ENCODE results near the gene CENPV.
"Not testable (repeated sequence)": the region's sequence is repeated elsewhere in the genome, so short reads cannot be mapped to it uniquely, and the experiment has no call there.

Gene CENPV

DNA sequence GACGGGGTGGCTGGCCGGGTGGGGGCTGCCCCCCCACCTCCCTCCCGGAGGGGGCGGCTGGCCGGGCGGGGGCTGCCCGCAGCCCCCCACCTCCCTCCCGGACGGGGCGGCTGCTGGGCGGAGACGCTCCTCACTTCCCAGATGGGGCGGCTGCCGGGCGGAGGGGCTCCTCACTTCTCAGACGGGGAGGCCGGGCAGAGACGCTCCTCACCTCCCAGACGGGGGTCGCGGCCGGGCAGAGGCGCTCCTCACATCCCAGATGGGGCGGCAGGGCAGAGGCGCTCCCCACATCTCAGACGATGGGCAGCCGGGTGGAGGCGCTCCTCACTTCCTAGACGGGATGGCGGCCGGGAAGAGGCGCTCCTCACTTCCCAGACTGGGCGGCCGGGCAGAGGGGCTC, 41.2 kb downstream of the CENPV start:
- DNase-seq: not testable (repeated sequence)

DNA sequence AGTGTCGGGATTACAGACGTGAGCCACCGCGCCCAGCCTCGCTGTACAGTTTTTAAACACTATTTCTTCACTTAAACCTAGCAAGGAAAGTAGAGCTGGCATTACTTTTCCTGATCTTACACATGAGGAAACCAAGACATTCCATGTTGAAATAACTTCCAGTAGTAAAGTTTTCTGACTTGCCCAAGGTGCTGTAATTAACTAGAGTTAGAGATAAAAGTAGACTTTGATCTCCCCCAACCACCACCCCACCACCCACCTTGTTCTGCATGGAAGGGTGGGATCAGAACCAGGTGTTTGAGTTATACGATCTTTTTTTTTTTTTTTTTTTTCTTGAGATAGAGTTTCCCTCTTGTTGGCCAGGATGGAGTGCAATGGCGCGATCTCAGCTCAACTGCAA, 47.1 kb downstream of the CENPV start:
- no peak for DNase-seq

DNA sequence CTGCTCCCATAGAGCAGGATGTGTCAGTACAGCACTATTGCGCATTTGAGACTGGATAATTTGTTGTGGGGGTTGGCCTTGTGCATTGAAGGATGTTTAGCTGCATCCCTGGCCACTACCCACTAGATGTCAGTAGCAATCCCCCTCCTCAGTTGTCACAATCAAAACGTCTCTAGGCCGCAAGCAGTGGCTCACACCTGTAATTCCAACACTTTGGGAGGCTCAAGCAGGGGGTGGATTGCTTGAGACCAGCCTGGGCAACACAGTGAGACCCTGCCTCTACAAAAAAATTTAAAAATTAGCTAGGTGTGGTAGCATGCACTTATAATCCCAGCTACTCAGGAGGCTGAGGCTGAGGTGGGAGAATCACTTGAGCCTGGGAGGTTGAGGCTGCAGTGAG, 48.4 kb downstream of the CENPV start:
- no peak for DNase-seq

DNA sequence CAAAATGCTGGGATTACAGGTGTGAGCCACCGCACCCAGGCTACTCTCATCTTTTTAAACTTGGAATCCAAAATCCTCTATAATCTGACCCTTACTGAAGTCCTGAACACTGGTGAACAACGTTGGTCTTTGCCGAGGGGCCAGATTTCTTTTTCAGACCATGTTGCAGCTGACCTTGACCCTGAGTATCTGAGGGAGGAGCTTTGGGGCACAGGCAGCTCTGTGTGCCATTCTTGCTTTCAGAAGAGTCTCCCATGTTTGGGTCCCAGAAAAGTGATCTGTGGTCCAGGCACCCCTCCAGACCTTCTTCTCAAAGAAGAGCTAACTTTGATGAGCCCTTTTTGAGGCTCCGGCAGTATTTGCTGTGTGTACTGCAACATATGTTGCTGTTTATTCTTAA, 50.4 kb downstream of the CENPV start:
- no peak for DNase-seq

- DNase-seq: no peak
These were observed 51.1 kb downstream of the CENPV start for GRCh38 chr17:16301963-16302855.

- no peak for DNase-seq
These were observed 52.7 kb downstream of the CENPV start for GRCh38 chr17:16300554-16300953.

- DNase-seq: no peak
These were observed 55.1 kb downstream of the CENPV start for GRCh38 chr17:16298140-16298662.

GRCh38 chr17:16297367-16298139, 55.7 kb downstream of the CENPV start:
- DNase-seq: no peak

DNA sequence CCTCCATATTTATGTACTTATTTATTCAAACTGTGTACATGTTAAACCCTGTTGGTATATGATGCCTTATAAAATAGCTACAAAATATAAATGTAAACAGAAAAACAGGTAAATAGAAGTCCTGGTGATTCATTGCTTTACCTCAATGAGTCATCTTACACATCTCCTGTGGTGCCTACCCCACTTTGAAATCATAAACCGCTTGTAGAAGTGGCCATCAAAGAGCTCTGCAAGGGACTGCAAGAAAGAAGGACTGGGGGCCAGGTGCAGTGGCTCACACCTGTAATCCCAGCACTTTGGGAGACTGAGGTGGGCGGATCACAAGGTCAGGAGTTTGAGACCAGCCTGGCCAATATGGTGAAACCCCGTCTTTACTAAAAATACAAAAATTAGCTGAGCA, 57.2 kb downstream of the CENPV start:
- DNase-seq: not testable (repeated sequence)

DNA sequence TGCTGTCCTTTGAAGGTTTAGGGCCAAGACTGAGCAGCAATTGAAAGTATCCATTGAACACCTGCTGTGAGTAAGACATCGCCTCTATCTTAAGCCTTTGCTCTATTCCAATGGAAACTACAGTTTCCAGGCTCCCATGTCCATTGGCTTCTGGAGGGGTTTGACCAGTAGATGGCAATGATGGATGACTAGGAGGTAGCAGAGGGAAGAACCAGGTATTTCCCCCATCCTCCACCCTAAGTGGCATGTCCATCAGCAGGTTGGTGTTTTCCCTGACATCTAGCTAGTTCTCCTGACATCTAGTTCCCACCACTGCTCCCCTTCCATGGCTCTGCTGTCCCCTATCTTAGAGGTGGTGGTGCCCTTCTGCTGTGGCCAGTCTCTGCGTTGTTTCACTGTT, 58.7 kb downstream of the CENPV start:
- no peak for DNase-seq

GRCh38 chr17:16293931-16294330, 59.3 kb downstream of the CENPV start:
- DNase-seq: no peak
